ENCODE measurements around the gene CYB561A3.

The CYB561A3 gene

GRCh38 chr11:61368646-61369045 is 7.0 kb upstream of the CYB561A3 start:
- FAIRE-seq = no peak

GRCh38 chr11:61367406-61367805 is 5.7 kb upstream of the CYB561A3 start:
- no peak for FAIRE-seq

DNA sequence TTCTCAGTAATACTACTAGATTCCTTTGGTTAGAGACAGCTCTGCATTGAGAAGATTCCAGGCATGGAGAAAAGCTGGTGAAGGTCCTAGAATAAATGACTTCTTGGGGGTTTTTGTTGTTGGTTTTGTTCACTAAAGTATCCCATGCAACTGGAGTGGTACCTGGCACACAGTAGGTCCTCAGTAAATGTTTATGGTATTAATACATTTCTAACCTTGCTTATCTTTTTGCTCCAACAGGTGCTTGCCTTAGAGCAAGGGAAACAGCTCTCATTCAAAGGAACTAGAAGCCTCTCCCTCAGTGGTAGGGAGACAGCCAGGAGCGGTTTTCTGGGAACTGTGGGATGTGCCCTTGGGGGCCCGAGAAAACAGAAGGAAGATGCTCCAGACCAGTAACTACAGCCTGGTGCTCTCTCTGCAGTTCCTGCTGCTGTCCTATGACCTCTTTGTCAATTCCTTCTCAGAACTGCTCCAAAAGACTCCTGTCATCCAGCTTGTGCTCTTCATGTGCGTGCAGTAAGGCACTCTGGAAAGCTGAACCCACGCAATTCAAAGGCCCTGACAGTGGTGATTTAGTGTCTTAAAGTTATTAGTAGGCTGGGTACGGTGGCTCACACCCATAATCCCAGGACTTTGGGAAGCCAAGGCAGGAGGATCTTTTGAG is 2.5 kb upstream of the CYB561A3 start:
- FAIRE-seq = no peak

DNA sequence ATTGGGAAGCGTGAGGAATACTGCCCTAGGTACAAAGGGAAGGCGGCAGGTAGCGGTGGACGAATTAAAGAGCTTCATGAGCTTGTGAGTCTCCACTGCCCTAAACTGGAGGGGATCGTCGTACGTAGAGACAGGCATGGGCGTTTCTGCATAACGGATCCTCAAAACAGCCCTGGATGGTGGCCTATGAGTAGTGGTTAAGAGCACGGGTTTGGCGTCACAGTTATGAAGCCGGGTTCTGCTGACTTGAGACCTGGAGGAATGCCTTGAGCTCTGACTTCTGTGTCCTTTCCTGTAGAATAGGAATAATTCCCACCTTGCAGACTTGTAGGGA is 827 bp upstream of the CYB561A3 start:
- no peak for FAIRE-seq

DNA sequence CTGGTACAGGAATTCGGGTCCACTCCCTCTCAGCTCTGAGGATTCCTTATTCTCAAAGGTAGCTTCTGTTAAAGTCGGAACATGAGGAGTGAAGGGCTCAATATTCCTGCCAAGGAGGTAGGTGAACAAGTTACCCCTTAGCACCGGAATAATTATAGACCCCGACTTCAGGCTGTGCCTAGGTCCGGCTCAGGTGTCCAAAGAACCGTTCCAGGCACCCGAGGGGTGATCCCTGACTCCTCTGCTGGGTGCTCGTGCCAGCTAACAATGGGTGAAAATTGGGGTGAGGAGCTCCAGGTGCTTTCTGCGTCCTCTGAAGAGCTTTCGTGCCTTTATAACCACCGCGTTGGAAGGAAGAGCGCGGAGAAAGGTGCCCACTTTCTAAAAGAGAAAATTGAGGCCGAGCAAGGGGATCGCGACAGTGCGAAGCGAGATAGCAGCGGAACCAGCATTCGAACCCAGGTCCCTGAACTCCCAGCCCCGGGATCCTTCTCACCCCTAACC is 393 bp downstream of the CYB561A3 start:
- no peak for FAIRE-seq

- FAIRE-seq = no peak
Observed at GRCh38 chr11:61359516-61359915, 2.2 kb downstream of the CYB561A3 start.

DNA sequence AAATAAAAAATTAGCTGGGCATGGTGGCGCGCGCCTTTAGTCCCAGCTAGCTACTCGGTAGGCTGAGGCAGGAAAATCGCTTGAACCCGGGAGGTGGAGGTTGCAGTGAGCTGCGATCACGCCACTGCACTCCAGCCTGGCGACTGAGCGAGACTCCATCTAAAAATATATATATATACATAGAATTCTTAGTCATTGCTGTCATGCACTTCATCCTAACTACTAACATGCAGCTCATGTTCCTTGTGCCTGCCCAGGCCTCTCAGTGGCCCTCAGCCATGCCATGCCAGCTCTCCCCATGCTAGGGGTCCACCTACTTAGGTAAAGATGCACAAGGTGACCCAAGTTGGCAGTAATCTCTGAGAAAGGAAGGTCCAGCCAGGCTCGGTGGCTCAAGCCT is 3.1 kb downstream of the CYB561A3 start:
- no peak for FAIRE-seq

DNA sequence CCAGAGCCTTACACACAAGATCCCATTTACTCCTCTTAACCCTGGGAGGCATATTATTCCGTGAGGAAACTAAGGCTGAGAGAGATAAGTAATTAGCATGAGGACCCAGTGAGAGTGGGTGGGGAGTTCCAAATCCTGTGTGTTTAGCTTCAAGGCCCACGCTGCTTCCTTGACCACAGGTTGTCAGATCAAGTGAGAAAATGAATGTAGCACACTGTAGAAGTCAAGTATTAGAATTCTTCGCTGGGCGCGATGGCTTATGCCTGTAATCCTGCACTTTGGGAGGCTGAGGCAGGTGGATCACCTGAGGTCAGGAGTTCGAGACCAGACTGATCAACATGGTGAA is 3.8 kb downstream of the CYB561A3 start:
- FAIRE-seq = no peak

GRCh38 chr11:61357233-61357893 is 4.3 kb downstream of the CYB561A3 start:
- FAIRE-seq = no peak

GRCh38 chr11:61356706-61357105 is 5.0 kb downstream of the CYB561A3 start:
- no peak for FAIRE-seq

- no peak for FAIRE-seq
Observed at GRCh38 chr11:61354208-61354607, 7.5 kb downstream of the CYB561A3 start.

- no peak for FAIRE-seq
Observed at GRCh38 chr11:61353131-61354067, 8.3 kb downstream of the CYB561A3 start.

- FAIRE-seq = no peak
Observed at GRCh38 chr11:61352038-61352437, 9.6 kb downstream of the CYB561A3 start.

DNA sequence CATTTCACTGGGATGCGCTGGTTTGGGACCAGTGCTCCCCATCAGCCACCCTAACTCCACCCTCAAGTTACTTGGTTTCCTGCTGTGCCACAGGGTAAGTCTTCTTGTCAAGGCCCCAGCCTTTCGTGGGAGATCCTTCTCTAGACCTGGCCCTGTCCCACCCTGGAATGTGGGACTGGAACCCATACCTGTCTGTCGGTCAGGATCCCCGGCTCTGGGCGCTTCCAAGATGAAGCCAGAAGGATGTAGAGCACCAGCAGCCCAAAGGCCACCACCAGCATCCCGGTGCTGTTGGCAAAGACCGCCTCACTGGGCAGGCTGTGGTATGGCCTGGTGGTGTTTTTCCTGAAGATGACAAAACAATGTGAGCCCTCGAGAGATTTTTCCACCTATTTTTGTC is 10.9 kb downstream of the CYB561A3 start:
- FAIRE-seq = no peak

DNA sequence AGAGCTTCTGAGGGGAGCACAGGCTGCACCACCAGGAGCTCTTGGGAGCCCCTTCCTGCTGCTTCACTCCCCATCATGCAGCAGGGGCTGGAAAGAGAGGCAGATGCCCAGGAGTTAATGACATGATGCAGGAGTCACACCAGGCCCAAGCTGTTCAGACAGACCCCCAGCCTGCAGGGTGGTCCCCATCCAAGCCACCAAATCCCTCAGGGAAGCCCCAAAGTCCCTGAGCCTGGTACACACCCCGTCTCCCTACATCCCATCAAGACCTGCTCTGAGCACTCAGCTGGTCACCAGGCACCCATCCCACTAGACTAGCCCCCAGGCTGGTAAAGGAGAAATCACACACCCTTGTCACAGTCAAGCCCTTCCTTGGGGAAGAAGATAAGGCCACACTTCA is 11.3 kb downstream of the CYB561A3 start:
- FAIRE-seq = no peak

DNA sequence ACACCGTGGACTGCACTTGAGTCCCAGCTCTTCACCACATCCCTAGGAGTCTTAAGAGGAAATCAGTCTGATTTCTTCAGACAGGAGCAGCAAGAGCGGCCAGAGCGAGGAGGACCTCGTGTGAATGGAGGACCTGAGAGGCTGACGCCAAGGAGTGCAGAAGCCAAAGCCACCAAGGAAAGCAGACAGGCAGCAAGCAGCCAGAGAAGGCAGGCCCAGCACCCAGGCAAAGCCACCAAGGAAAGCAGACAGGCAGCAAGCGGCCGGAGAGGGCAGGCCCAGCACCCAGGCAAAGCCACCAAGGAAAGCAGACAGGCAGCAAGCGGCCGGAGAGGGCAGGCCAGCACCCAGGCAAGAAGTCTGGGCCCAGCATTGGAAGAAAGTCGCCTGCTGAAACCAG is 11.8 kb downstream of the CYB561A3 start:
- FAIRE-seq = no peak

DNA sequence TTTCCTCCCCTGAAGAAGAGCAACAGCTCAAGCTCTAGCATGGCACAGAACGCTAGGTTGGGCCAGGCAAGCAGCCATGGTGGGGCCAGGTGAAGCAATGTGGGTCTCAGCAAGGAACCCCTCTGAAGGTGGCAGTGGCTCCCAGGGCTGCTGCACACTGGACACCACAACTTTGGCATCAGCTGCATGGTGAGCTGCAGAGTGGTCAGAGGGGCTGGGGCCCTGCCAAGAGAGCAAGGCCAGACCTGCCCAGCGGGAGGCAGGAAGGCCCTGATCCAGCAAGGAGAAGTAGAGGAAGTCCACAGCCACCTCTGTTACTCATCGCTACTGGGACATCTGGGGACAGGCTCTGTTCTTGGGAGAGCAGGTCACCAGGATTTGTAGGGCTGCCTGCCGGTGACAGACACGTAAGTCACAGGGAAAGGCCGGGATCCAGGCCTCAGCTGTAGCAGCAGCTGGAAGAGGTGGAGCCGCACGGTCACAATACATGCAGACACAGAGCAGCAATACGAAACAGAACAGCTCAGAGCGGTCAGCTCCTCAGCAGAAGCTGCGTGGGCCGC is 12.4 kb downstream of the CYB561A3 start:
- no peak for FAIRE-seq

DNA sequence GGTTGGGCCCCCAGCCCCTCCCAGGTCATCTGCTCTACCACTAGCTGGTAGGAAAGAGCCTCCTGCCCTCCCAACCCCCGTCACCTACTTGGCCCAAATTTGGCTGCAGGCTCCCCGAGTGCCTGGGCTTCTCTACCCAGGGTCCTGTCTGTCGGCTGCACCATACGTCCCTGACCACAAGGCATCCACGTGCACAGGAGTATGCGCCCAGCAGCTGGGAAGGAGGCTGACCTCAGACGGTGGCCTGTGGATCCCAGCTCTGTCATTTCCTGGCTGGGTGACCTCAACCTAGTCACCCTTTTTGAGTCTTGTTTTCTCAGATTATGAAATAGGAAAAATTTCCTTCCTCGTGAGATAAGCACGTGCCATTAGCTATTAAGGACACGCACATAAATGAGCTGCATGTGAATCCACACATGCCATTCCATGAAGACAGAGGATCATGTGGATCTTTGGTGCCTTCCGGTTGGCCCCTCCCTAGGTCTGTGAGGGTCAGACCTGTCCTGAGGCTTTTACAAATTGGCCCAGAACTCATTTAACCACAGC is 13.7 kb downstream of the CYB561A3 start:
- no peak for FAIRE-seq

- no peak for FAIRE-seq
Observed at GRCh38 chr11:61345954-61346843, 15.5 kb downstream of the CYB561A3 start.

DNA sequence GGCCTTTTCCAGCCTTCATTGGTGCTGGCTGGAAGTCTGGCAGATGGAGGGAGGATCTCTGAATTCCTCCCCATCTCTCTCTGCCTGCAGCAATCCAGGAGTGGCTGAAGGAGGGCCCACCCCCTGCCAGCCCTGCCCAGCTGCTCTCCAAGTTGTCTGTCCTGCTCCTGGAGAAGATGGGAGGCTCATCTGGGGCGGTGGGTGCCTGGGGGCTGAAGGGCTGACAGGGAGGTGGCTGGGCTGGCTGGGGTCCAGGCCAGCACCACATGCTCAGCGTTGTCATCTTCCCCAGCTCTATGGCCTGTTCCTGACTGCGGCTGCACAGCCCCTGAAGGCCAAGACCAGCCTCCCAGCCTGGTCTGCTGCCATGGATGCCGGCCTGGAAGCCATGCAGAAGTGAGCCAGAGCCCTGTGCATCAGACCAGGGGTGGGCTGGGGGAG is 16.5 kb downstream of the CYB561A3 start:
- no peak for FAIRE-seq

GRCh38 chr11:61343792-61344745 is 17.6 kb downstream of the CYB561A3 start:
- no peak for FAIRE-seq

All from G401.6 (cell line).